GM12878 (cell line): Measurements from ENCODE around the gene INA. TPM values are rescaled to one million over a fixed set of nuclear protein-coding genes. Genes with fewer than 3 reads are reported as not detected.

Experiments used
- ATAC-seq: fragments of 200-7000 bp; cut with Tn5 transposase; 3 replicates; pipeline ENCODE4 v1.9.1; 2020; ENCODE audit warnings: mild to moderate bottlenecking, moderate library complexity
- BruUV-seq: library from RNA; stranded (reverse); fragments of 400-500 nt; replicated peaks from 2 replicates; lab custom pipeline; 2021; lab: Mats Ljungman, UMichigan
- CTCF ChIA-PET: fragments of 300-600 bp; sonication (Branson Sonifier 250); formaldehyde crosslinking; extraction: SDS; loops from one replicate; lab custom pipeline; 2021; ENCODE audit warnings: inconsistent platforms; lab: Yijun Ruan, JAX
- POLR2A ChIA-PET: fragments of 350-600 bp; formaldehyde crosslinking; extraction: SDS; loops from one replicate; lab custom pipeline; 2021; ENCODE audit warnings: inconsistent platforms; lab: Charles Lee
- RAD21 ChIA-PET: fragments of 300-600 bp; sonication (Branson Sonifier 250); formaldehyde crosslinking; loops from one replicate; lab custom pipeline; 2023; ENCODE audit warnings: antibody characterized with exemption; ENCODE audit not compliant: unreplicated experiment; lab: Charles Lee
- SMC1A ChIA-PET: fragments of 300-600 bp; sonication (Branson Sonifier 250); formaldehyde crosslinking; loops from one replicate; lab custom pipeline; 2023; ENCODE audit not compliant: unreplicated experiment, uncharacterized antibody; lab: Charles Lee
- DNase-seq: peaks from one replicate; pipeline ENCODE4 v3.0.0-alpha.2; 2011; ENCODE audit warnings: low read depth, low spot score
- FAIRE-seq: peaks from 3 replicates; lab custom pipeline; 2011; peaks lifted over from hg19 to GRCh38; lab: Jason Lieb, UNC
- H2AFZ ChIP-seq: 2 replicates; pipeline ENCODE4 v1.6.0; 2011; ENCODE audit warnings: low read depth, low read length, control low read depth; ENCODE audit not compliant: control insufficient read depth
- H3K27ac ChIP-seq: 2 replicates; pipeline ENCODE4 v1.5.1; 2011; ENCODE audit warnings: control low read depth; ENCODE audit not compliant: control insufficient read depth, insufficient read depth
- H3K27me3 ChIP-seq, 2 experiments: replicated peaks in 1 of 2; 2 replicates each; pipeline versions ENCODE4 v1.6.0 to v1.6.1; 2011; ENCODE audit warnings: low read length in 1 of 2; ENCODE audit not compliant: control insufficient read depth in 2 of 2, insufficient read depth in 2 of 2
- H3K36me3 ChIP-seq, 2 experiments: 2 replicates each; pipeline ENCODE4 v1.5.1; 2011; ENCODE audit warnings: low read length in 1 of 2; ENCODE audit not compliant: control insufficient read depth in 2 of 2, insufficient read depth in 2 of 2
- H3K4me1 ChIP-seq: 2 replicates; pipeline ENCODE4 v1.6.1; 2011; ENCODE audit warnings: mild to moderate bottlenecking, low read length, moderate library complexity, mixed read lengths; ENCODE audit not compliant: control insufficient read depth, insufficient read depth
- H3K4me2 ChIP-seq: 2 replicates; pipeline ENCODE4 v1.6.0; 2011; ENCODE audit warnings: control low read depth; ENCODE audit not compliant: control insufficient read depth, insufficient read depth
- H3K4me3 ChIP-seq: fragments of 200-600 bp; sonication (generic); 2 replicates; pipeline ENCODE4 v1.5.1; 2016
- H3K79me2 ChIP-seq: 2 replicates; pipeline ENCODE4 v1.6.0; 2011; ENCODE audit warnings: low read length; ENCODE audit not compliant: control insufficient read depth, insufficient read depth
- H3K9ac ChIP-seq: 2 replicates; pipeline ENCODE4 v1.8.0; 2011; ENCODE audit warnings: low read length, control low read depth, mixed read lengths; ENCODE audit not compliant: control insufficient read depth, insufficient read depth
- H3K9me3 ChIP-seq: replicated peaks from 3 replicates; pipeline ENCODE4 v1.5.1; 2011; ENCODE audit warnings: mild to moderate bottlenecking, low read length; ENCODE audit not compliant: control insufficient read depth, insufficient read depth
- H4K20me1 ChIP-seq: 2 replicates; pipeline ENCODE4 v1.6.0; 2011; ENCODE audit not compliant: control insufficient read depth, insufficient read depth
- E2F8 ChIP-seq: fragments of 450-650 bp; IDR thresholded peaks from 2 replicates; pipeline ENCODE4 v1.6.1; 2018; ENCODE audit warnings: mild to moderate bottlenecking, low read depth, moderate library complexity; ENCODE audit not compliant: partially characterized antibody
- MTA3 ChIP-seq: IDR thresholded peaks from 2 replicates; pipeline ENCODE4 v1.6.1; 2012; ENCODE audit warnings: low read length, inconsistent platforms, borderline replicate concordance
- SIX5 ChIP-seq: IDR thresholded peaks from 2 replicates; pipeline ENCODE4 v1.6.1; 2011; ENCODE audit warnings: mild to moderate bottlenecking, low read depth, low read length, moderate library complexity; ENCODE audit not compliant: severe bottlenecking
- SMC3 ChIP-seq: IDR thresholded peaks from 2 replicates; pipeline ENCODE4 v1.6.1; 2011; ENCODE audit warnings: low read length, improper control_type of control experiment, borderline replicate concordance
- ZBTB33 ChIP-seq: fragments of 450-650 bp; IDR thresholded peaks from 2 replicates; pipeline ENCODE4 v1.6.1; 2017; ENCODE audit warnings: mild to moderate bottlenecking
- ZNF274 ChIP-seq: IDR thresholded peaks from one replicate; pipeline ENCODE4 v1.8.0; 2011; ENCODE audit not compliant: insufficient read length, insufficient read depth
- ZNF592 ChIP-seq: fragments of 450-650 bp; IDR thresholded peaks from 2 replicates; pipeline ENCODE4 v1.6.1; 2017; ENCODE audit warnings: mild to moderate bottlenecking, moderate library complexity
- ZNF687 ChIP-seq: fragments of 450-650 bp; IDR thresholded peaks from 2 replicates; pipeline ENCODE4 v1.6.1; 2017; ENCODE audit warnings: mild to moderate bottlenecking, moderate library complexity
- WGBS: methylation state at CpG from one replicate; pipeline ENCODE4 v1.1.6; 2016; ENCODE audit warnings: low lambda C conversion rate; ENCODE audit not compliant: insufficient replicate concordance, insufficient coverage; ENCODE audit errors: missing lambda C conversion rate; 5-methylcytosine and 5-hydroxymethylcytosine counted together
- in situ Hi-C: fragments of 300-500 bp; cut with MboI; formaldehyde crosslinking; loops from 9 replicates; pipeline ENCODE4 v1.14.3; 2018; ENCODE audit warnings: mixed read lengths
- intact Hi-C: fragments of 100-400 bp; cut with micrococcal nuclease; formaldehyde crosslinking; loops from one replicate; pipeline ENCODE4 v1.14.2; 2022; ENCODE audit not compliant: unreplicated experiment
- polyA plus RNA-seq, 11 experiments: library from polyadenylated mRNA; depleted of rRNA in 4 of 11; unstranded in 6 of 11; stranded (reverse) in 5 of 11; fragments of >200 nt; fragmentation: Nextera tagmentation in 4 of 11; fragmentation: Illumina TruSeq in 1 of 11; extraction: Ambion mirVana in 4 of 11; extraction: Trizol in 1 of 11; gene quantifications; 1 replicate in 1 of 11; 2 replicates in 10 of 11; pipeline versions ENCODE4 v1.2.1 to v1.2.3, GENCODE V29; 2011 to 2016; ENCODE audit warnings: inconsistent platforms in 2 of 11, missing spikeins in 2 of 11, low read depth in 1 of 11
- total RNA-seq, 4 experiments: library from RNA; depleted of rRNA in 3 of 4; stranded (reverse); fragments of >200 nt in 3 of 4; fragmentation: Illumina TruSeq in 1 of 4; extraction: Trizol in 1 of 4; gene quantifications; 2 replicates each; pipeline versions ENCODE4 v1.2.1 to v1.2.3, GENCODE V29; 2013 to 2021

Gene INA
- total and polyA plus RNA-seq, 10 of the 15 experiments (the other 5 are each of a cell fraction or from before 2014, with no cell fraction given) = 0.14 to 0.23 TPM; not detected in 8

GRCh38 chr10:103336370-103336769 lies 59.4 kb downstream of the INA start:
- Histone ChIP-seq H3K79me2 (no peaks in the 10 kb centered on the region), H3K9ac (no peak overlapping the region), H3K9me3 (no peaks in the 10 kb centered on the region), H2AFZ (no peak overlapping the region), H3K4me1 (no peaks in the 10 kb centered on the region), H4K20me1 (no peaks in the 10 kb centered on the region), H3K36me3 (peaks cover 4 to 6% of the 10 kb centered on the region in 2 experiments; a peak in 3 of 4 replicates), H3K4me3 (no peak overlapping the region), H3K27ac (no peak overlapping the region), H3K4me2 (no peak overlapping the region), H3K27me3 (no peaks in the 10 kb centered on the region)
- POLR2A ChIA-PET = no interaction called here
- 87% methylated on average over 4 of the region's 4 CpGs for WGBS
- no peak for DNase-seq
- no TSS peak for BruUV-seq
- ATAC-seq = no peak
- CTCF ChIA-PET = interaction anchor here (1.5 to 1.7 kb wide), 2 partner anchors 92 to 419 kb away, joined by 5 read pairs; partner anchors contain the start of gene CNNM2
- in situ Hi-C loops = no loop called here
- no peak for FAIRE-seq
- RAD21 ChIA-PET = interaction anchor here (0.6 kb wide), 1 partner anchor 38 kb away, joined by 3 read pairs; no protein-coding TSS in a partner anchor
- intact Hi-C loops = no loop called here
- SMC1A ChIA-PET = interaction anchor here (0.6 to 1.5 kb wide), 2 partner anchors 218 to 235 kb away, joined by 3 read pairs; no protein-coding TSS in a partner anchor
- TF ChIP-seq SMC3 (no peak), ZNF274 (no peak), E2F8 (no peak), ZNF687 (no peak), ZBTB33 (no peak), MTA3 (no peak), SIX5 (no peak), ZNF592 (no peak)
